ENCODE measurements around the gene ACTL9. TPM values are rescaled to one million over a fixed set of nuclear protein-coding genes. Genes with fewer than 3 reads are reported as not detected.
A peak's percentile ranks its signal among the peaks of the same experiment; 100 is the strongest.

The ACTL9 gene
- total and polyA plus RNA-seq, 2 of the 13 experiments (the other 11 are each of a cell fraction or from before 2014, with no cell fraction given) = not detected

DNA sequence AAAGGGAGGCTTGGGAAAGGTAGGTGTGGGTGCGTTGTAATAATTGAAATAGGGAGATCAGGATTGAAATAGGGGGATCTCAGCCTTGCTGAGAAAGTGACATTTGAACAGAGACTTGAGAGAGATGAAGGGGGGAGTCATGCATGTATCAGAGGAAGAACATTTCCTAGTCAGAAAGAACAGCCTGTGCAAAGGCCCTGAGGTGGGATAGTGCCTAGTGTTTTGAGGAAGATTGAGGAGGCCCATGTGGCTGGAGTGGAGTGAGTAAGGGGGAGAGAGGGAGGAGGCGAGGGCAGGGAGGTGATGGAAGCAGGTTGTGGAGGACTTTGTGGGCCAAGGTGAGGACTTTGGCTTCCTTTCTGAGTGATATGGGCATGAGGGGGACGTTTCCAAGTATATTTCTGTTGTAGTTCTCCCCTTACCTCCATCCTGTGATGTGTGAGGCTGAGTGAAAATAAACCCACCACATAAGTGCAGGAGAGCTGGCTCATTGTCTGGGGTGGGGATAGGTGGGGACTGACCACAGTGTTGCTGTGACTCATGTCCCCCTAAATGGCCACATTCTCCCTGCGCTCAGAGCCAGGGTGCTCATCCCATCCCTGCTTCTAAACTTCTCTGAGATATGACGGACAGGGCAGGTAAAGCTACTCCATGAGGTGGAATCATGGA is 17.8 kb downstream of the ACTL9 start (continued):
- TF ChIP-seq, protein P1, sequence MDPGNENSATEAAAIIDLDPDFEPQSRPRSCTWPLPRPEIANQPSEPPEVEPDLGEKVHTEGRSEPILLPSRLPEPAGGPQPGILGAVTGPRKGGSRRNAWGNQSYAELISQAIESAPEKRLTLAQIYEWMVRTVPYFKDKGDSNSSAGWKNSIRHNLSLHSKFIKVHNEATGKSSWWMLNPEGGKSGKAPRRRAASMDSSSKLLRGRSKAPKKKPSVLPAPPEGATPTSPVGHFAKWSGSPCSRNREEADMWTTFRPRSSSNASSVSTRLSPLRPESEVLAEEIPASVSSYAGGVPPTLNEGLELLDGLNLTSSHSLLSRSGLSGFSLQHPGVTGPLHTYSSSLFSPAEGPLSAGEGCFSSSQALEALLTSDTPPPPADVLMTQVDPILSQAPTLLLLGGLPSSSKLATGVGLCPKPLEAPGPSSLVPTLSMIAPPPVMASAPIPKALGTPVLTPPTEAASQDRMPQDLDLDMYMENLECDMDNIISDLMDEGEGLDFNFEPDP (CRISPR knock-in tag; conservative IDR thresholded peaks at IDR 0.05) = no peak
- TF ChIP-seq RARG (CRISPR knock-in tag; IDR thresholded peaks at IDR 0.05; ENCODE audit: low read depth) = no peak
- no peak for TF ChIP-seq PHF8 (CRISPR knock-in tag; IDR thresholded peaks at IDR 0.05)
- TF ChIP-seq NR2C2 (CRISPR knock-in tag; IDR thresholded peaks at IDR 0.05; ENCODE audit: borderline replicate concordance) = no peak
- no peak for TF ChIP-seq MAFG (CRISPR knock-in tag; IDR thresholded peaks at IDR 0.05)
- no peak for TF ChIP-seq MED1 (CRISPR knock-in tag; IDR thresholded peaks at IDR 0.05)
- TF ChIP-seq, protein P2, sequence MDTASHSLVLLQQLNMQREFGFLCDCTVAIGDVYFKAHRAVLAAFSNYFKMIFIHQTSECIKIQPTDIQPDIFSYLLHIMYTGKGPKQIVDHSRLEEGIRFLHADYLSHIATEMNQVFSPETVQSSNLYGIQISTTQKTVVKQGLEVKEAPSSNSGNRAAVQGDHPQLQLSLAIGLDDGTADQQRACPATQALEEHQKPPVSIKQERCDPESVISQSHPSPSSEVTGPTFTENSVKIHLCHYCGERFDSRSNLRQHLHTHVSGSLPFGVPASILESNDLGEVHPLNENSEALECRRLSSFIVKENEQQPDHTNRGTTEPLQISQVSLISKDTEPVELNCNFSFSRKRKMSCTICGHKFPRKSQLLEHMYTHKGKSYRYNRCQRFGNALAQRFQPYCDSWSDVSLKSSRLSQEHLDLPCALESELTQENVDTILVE (CRISPR knock-in tag; IDR thresholded peaks at IDR 0.05) = no peak
- TF ChIP-seq AHR (CRISPR knock-in tag; IDR thresholded peaks at IDR 0.05) = no peak
- TF ChIP-seq GLI4 (CRISPR knock-in tag; IDR thresholded peaks at IDR 0.05; ENCODE audit: borderline replicate concordance) = no peak

DNA sequence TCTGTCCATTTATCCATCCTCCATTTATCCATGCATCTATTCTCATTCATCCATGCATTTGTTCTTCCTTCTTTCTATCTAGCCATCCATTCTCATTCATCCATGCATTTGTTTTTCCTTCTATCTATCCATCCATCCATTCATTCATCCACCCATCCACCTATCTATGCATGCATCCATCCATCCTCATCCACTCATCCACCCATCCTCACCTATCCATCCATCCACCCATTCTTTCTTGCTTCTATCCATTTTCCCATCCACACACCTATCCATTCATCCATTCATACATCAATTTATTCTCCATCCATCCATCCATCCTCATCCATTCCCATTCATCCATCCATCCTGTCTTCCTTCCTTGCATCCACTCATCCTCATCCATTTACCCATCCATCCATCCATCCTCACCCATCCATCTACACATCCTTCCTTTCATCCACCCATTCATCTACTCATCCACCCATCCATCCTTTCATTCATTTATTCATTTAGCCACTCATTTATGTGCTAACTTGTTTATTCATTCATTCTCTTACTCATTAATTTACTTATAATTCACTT is 20.3 kb downstream of the ACTL9 start:
- no peak for FAIRE-seq
- H3K27me3 ChIP-seq (ENCODE audit: control insufficient read depth in 1 of 2, insufficient read depth in 2 of 2, low read length in 2 of 2) = no peaks in the 10 kb centered on the region
- H3K79me2 ChIP-seq (ENCODE audit: insufficient read depth, low read length) = no peaks in the 10 kb centered on the region
- H3K27ac ChIP-seq (ENCODE audit: extremely low read length, insufficient read depth, low read length) = no peak overlapping the region
- no peak for ATAC-seq
- no TSS peak for BruUV-seq (replicated peaks)
- no peak overlapping the region for H3K9ac ChIP-seq (ENCODE audit: insufficient read depth, low read depth, low read length)
- ChIA-PET POLR2A (no interaction called here), CTCF (ENCODE audit: low intra/inter-chr PET ratio, low total read pairs) (no interaction called here)
- H3K36me3 ChIP-seq (replicated peaks in 1 of 2; ENCODE audit: control insufficient read depth in 1 of 2, insufficient read depth in 2 of 2, low read length in 2 of 2) = no peaks in the 10 kb centered on the region
- no peak for DNase-seq (ENCODE audit: low spot score)
- H3K9me3 ChIP-seq (ENCODE audit: low read length) = peaks cover 7% of the 10 kb centered on the region; the same call in 1 of the 2 replicates
- H3K4me1 ChIP-seq (ENCODE audit: insufficient read depth, low read length) = no peaks in the 10 kb centered on the region
- no peak overlapping the region for H3K4me2 ChIP-seq (ENCODE audit: low read depth, low read length)
- H3K4me3 ChIP-seq (replicated peaks in 1 of 3; ENCODE audit: insufficient read depth in 1 of 3, low read depth in 2 of 3, low read length in 3 of 3) = no peak overlapping the region
- no peaks in the 10 kb centered on the region for H4K20me1 ChIP-seq (ENCODE audit: insufficient read depth, low read length)
- intact Hi-C loops (cut with micrococcal nuclease; ENCODE audit: unreplicated experiment) = no loop called here
- H2AFZ ChIP-seq (ENCODE audit: low read length) = no peak overlapping the region
- in situ Hi-C loops (cut with HindIII; ENCODE audit: extremely low pct_ligation_motif_present, low pct_unique_long_range_greater_than_20kb) = no loop called here
- TF ChIP-seq IKZF1 (IDR thresholded peaks at IDR 0.05) (peak; percentile 20; the same call in 1 of the 2 replicates), YEATS4 (CRISPR knock-in tag; IDR thresholded peaks at IDR 0.05; ENCODE audit: borderline replicate concordance) (no peak), STAG1 (CRISPR knock-in tag; IDR thresholded peaks at IDR 0.05) (no peak), BRD4 (CRISPR knock-in tag; IDR thresholded peaks at IDR 0.05) (no peak), RFXANK (CRISPR knock-in tag; IDR thresholded peaks at IDR 0.05) (no peak), NRL (CRISPR knock-in tag; IDR thresholded peaks at IDR 0.05; ENCODE audit: borderline replicate concordance) (no peak)
- TF ChIP-seq, protein P3, sequence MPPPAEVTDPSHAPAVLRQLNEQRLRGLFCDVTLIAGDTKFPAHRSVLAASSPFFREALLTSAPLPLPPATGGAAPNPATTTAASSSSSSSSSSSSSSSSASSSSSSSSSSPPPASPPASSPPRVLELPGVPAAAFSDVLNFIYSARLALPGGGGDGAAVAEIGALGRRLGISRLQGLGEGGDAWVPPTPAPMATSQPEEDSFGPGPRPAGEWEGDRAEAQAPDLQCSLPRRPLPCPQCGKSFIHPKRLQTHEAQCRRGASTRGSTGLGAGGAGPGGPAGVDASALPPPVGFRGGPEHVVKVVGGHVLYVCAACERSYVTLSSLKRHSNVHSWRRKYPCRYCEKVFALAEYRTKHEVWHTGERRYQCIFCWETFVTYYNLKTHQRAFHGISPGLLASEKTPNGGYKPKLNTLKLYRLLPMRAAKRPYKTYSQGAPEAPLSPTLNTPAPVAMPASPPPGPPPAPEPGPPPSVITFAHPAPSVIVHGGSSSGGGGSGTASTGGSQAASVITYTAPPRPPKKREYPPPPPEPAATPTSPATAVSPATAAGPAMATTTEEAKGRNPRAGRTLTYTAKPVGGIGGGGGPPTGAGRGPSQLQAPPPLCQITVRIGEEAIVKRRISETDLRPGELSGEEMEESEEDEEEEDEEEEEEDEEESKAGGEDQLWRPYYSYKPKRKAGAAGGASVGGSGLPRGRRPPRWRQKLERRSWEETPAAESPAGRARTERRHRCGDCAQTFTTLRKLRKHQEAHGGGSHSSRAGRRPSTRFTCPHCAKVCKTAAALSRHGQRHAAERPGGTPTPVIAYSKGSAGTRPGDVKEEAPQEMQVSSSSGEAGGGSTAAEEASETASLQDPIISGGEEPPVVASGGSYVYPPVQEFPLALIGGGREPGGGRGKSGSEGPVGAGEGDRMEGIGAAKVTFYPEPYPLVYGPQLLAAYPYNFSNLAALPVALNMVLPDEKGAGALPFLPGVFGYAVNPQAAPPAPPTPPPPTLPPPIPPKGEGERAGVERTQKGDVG (CRISPR knock-in tag; IDR thresholded peaks at IDR 0.05; ENCODE audit: borderline replicate concordance) = no peak
- TF ChIP-seq, protein P4, sequence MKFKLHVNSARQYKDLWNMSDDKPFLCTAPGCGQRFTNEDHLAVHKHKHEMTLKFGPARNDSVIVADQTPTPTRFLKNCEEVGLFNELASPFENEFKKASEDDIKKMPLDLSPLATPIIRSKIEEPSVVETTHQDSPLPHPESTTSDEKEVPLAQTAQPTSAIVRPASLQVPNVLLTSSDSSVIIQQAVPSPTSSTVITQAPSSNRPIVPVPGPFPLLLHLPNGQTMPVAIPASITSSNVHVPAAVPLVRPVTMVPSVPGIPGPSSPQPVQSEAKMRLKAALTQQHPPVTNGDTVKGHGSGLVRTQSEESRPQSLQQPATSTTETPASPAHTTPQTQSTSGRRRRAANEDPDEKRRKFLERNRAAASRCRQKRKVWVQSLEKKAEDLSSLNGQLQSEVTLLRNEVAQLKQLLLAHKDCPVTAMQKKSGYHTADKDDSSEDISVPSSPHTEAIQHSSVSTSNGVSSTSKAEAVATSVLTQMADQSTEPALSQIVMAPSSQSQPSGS (CRISPR knock-in tag; IDR thresholded peaks at IDR 0.05) = no peak

Data from HepG2 (cell line).